Ascending aorta (tissue), 2 donors: Measurements from ENCODE around the gene GCAT. TPM values are rescaled to one million over a fixed set of nuclear protein-coding genes. Genes with fewer than 3 reads are reported as not detected.

Source experiments
- DNase-seq, 2 donors: peaks; one replicate each; pipeline ENCODE4 v3.0.0-alpha.2; 2019; ENCODE audit warnings: low spot score in 2 of 2
- H3K27ac ChIP-seq, 2 donors: fragments of 200-600 bp; sonication (generic); one replicate each; pipeline ENCODE4 v1.5.1; 2016 to 2017; ENCODE audit warnings: mild to moderate bottlenecking in 1 of 2
- H3K27me3 ChIP-seq: fragments of 200-600 bp; sonication (generic); one replicate; pipeline ENCODE4 v1.5.1; 2017
- H3K36me3 ChIP-seq, 2 donors: fragments of 200-600 bp; sonication (generic); one replicate each; pipeline ENCODE4 v1.5.1; 2016
- H3K4me1 ChIP-seq, 2 donors: fragments of 200-600 bp; sonication (generic); one replicate each; pipeline ENCODE4 v1.5.1; 2016 to 2017; ENCODE audit warnings: mild to moderate bottlenecking in 1 of 2
- H3K4me3 ChIP-seq, 2 donors: fragments of 200-600 bp; sonication (generic); one replicate each; pipeline ENCODE4 v1.5.1; 2016 to 2017; ENCODE audit warnings: mild to moderate bottlenecking in 1 of 2
- H3K9me3 ChIP-seq, 2 donors: fragments of 200-600 bp; sonication (generic); one replicate each; pipeline ENCODE4 v1.5.1; 2016
- intact Hi-C: fragments of 100-400 bp; cut with DNase I; formaldehyde crosslinking; loops from one replicate; pipeline ENCODE4 v1.15.1; 2023
- total RNA-seq: library from RNA; depleted of rRNA; stranded (reverse); fragments of >200 nt; gene quantifications from one replicate; pipeline ENCODE4 v1.1.0, GENCODE V29; 2016
- TF ChIP-seq, protein P1 (sequence below), 3 experiments: fragments of 200-600 bp in 2 of 3; fragments of 450-650 bp in 1 of 3; sonication (generic) in 2 of 3; IDR thresholded peaks; one replicate each; pipeline ENCODE4 v1.5.1; 2016 to 2019; ENCODE audit warnings: antibody characterized with exemption in 3 of 3, mild to moderate bottlenecking in 1 of 3, moderate library complexity in 1 of 3

The GCAT gene
- total RNA-seq, 1 donor from 2014 or later = 4.5 TPM

DNA sequence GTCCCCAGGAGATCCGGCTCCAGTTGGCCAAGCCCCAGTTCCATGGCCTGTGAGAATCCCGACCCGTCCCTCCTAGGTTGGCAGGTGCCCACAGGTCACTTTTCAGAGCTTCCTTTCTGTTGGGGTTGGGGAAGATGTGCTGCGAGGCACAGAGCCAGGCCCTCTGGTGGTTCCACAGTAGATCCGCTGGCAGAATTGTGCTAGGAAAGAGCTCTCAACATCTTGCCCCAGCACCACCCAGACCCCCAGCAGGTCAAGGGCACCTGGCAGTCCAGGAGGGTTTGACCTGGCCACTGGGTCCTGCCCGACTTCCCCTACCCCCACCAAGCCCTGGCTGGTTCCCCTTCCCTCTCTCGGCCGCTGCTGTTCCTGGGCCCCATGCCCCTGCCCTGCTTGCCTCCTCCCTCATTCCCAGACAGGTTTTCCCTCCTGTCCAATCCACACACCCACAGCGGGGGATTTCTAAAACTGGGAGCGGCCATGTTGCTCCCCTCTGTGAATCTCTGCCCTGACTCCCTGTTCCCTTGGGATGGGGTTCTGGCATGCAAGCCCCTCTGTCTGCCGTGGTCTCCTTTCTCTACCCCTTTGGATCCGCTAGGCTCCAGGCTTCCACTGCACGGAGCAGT lies 26.2 kb upstream of the GCAT start:
- Histone ChIP-seq H3K27ac (no peak overlapping the region), H3K4me1 (peaks cover 0 to 4% of the 10 kb centered on the region in 2 donors), H3K27me3 (no peaks in the 10 kb centered on the region), H3K36me3 (no peaks in the 10 kb centered on the region), H3K9me3 (no peaks in the 10 kb centered on the region), H3K4me3 (no peak overlapping the region)
- no peak for DNase-seq
- TF ChIP-seq, protein P1, sequence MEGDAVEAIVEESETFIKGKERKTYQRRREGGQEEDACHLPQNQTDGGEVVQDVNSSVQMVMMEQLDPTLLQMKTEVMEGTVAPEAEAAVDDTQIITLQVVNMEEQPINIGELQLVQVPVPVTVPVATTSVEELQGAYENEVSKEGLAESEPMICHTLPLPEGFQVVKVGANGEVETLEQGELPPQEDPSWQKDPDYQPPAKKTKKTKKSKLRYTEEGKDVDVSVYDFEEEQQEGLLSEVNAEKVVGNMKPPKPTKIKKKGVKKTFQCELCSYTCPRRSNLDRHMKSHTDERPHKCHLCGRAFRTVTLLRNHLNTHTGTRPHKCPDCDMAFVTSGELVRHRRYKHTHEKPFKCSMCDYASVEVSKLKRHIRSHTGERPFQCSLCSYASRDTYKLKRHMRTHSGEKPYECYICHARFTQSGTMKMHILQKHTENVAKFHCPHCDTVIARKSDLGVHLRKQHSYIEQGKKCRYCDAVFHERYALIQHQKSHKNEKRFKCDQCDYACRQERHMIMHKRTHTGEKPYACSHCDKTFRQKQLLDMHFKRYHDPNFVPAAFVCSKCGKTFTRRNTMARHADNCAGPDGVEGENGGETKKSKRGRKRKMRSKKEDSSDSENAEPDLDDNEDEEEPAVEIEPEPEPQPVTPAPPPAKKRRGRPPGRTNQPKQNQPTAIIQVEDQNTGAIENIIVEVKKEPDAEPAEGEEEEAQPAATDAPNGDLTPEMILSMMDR (IDR thresholded peaks at IDR 0.05) = no peak
- intact Hi-C loops = no loop called here

DNA sequence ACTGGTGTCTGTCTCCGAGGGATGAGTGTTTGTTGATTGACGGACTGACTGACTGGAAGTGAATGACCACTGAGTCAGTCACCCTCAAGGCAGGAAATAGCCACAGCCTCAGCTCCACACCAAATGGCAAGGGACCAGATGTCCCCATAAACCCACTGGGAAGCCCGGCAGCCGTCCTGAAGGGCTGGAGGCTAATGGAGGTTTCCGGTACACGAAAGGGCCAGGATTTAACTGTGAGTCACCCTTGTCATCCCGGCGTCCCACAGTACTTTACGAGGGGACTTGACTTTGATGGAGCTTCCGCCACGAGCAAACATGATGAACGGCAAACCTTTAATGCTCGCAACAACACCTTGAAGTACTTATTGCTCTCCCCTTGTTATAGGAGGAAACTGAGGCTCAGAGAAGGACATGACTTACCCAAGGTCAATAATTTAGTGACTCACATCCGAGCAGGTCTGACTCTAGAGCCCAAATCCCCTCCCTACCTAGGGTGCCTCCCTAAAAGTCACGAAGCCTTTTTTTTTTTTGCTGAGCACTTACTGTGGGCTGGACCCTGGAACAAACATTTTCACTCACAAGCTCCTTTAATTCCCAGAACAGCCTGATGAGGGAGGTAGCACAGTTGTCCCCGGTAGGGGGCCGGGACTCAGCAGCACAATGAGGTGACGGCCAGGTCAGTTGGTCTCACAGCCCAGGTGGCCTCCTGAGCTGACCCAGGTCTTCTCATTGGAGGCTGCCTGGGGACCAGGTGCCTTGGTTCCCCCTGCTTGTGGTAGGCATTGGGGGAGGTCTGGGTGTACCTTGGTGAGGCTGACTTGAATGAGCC lies 25.2 kb upstream of the GCAT start:
- H3K4me1 ChIP-seq = no peaks in the 10 kb centered on the region
- no peaks in the 10 kb centered on the region for H3K9me3 ChIP-seq
- intact Hi-C loops = no loop called here
- no peak overlapping the region for H3K27ac ChIP-seq
- no peak for DNase-seq
- no peak overlapping the region for H3K4me3 ChIP-seq
- H3K27me3 ChIP-seq = no peaks in the 10 kb centered on the region
- no peaks in the 10 kb centered on the region for H3K36me3 ChIP-seq
- TF ChIP-seq, protein P1 (IDR thresholded peaks at IDR 0.05) = no peak

DNA sequence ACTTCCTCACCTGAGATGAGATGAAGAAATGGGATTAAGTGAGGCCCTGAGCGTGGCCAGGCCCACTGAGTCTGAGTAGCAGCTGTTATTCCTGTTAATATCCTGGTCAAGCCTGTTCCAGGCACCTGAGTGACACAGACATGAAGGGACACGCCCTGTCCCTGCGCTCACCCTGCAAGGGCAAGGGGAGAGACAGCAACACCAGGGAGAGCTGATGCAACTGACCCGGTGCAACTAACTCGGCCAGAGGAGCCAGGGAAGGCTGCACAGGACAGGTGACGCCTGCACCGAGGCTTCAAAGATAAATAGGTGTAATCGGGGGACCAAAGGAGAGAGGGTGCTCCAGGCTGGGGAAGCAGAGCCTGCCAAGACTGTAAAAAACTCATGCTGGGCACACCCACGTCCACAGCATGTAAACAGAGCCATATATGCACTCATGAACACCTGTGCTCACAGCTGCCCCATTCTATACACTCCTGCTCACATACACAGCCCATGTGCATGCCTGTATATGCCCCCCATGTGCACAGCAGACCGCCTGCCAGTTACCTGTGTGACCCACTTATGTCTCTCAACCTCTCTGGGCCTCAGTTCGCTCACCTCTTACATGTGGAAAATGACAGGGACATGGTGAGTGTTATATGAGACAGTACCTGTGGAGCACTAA lies 22.8 kb upstream of the GCAT start:
- Histone ChIP-seq H3K4me3 (no peak overlapping the region), H3K4me1 (no peaks in the 10 kb centered on the region), H3K27ac (no peak overlapping the region), H3K27me3 (no peaks in the 10 kb centered on the region), H3K36me3 (no peaks in the 10 kb centered on the region), H3K9me3 (no peaks in the 10 kb centered on the region)
- DNase-seq = no peak
- intact Hi-C loops = no loop called here
- TF ChIP-seq, protein P1 (IDR thresholded peaks at IDR 0.05) = no peak

DNA sequence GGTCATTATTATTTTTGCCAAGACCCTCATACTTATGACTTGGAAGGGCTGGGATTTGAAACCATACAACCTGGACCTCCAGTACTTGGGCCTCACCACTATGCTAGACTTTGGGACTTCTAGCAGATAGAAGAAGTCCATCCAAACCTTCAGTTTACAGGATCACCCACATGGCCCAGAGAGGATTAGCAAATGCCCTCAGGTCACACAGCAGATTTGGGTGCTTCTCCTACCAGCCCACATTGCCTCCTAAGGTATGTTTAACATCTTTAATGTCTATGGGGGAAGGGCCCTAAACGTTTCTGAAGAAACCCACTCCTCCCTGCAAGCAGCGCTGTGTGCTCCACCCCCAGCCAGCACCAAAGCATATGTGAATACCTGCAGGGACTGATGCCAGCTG lies 17.5 kb upstream of the GCAT start:
- Histone ChIP-seq H3K4me1 (no peaks in the 10 kb centered on the region), H3K4me3 (no peak overlapping the region), H3K27me3 (no peaks in the 10 kb centered on the region), H3K27ac (no peak overlapping the region), H3K9me3 (no peaks in the 10 kb centered on the region), H3K36me3 (no peaks in the 10 kb centered on the region)
- DNase-seq = no peak
- intact Hi-C loops = loop anchor here (5.0 kb wide), 1 partner anchor 168 kb away; no protein-coding TSS in a partner anchor
- TF ChIP-seq, protein P1 (IDR thresholded peaks at IDR 0.05) = no peak

DNA sequence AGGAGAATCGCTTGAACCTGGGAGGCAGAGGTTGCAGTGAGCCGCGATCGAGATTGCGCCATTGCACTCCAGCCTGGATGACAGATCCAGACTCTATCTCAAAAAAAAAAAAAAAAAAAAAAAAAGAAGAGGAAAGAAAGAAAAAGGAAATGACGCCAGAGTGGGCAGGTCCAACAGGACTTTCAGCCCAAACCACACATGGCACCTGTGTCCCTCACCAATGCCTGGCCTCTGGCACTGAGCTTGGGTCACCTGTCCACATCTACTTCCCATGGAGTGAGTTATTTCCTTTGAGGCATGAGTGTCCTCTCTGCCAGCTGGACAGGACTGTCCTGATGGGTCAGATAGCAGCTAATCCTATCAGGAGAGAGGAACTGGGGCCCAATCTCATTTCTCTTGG lies 15.2 kb upstream of the GCAT start:
- TF ChIP-seq, protein P1 (IDR thresholded peaks at IDR 0.05) = no peak
- Histone ChIP-seq H3K9me3 (no peaks in the 10 kb centered on the region), H3K4me3 (no peak overlapping the region), H3K36me3 (no peaks in the 10 kb centered on the region), H3K27ac (no peak overlapping the region), H3K27me3 (no peaks in the 10 kb centered on the region), H3K4me1 (no peaks in the 10 kb centered on the region)
- intact Hi-C loops = loop anchor here (1.0 to 5.0 kb wide), 2 partner anchors 149 to 170 kb away; no protein-coding TSS in a partner anchor
- DNase-seq = no peak
